ENCODE results near the gene FARS2.

FARS2 gene

DNA sequence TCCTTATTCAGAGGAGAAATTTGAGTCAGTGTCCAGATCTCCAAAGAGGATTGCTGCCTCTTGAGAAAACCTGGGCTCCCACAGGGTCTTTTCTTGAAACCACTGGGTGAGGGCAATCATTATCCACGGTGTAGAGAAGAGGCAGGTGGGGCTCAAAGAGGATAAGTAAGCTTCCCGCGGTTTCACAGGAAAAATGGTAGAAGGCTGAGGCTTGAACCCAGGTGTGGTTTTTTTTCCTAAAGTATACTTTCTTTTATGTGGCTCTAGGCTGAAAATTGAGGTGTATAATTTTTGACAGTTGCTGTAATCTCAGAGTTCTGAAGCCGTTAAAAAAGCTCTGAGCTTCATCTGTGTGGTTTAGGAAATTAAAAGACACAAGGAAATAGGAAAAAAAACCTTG is 164.5 kb downstream of the FARS2 start:
- DNase-seq (ENCODE audit: low read depth in 2 of 2): no peak

GRCh38 chr6:5427586-5427985 is 166.3 kb downstream of the FARS2 start:
- DNase-seq (ENCODE audit: low read depth in 2 of 2): no peak

DNA sequence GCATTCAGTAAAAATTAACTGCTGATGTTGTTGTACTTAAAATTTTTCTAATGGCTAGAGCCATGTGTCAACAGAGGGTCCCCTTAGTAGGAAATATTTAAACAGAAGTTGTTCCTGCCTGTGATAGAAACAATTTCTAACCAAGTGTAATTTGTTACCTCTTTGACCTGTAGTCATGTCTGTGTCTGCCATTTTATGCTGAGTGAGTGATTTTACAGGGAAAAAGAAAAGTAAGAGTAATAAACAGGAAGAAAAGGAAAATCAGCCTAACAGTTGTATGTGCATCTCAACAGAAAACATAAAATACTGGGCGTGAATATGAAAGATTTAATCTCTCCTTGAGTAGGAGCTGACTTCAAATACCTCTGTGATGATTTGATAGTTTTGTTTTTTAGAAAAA is 172.0 kb downstream of the FARS2 start:
- no peak for DNase-seq (ENCODE audit: low read depth in 2 of 2)

DNA sequence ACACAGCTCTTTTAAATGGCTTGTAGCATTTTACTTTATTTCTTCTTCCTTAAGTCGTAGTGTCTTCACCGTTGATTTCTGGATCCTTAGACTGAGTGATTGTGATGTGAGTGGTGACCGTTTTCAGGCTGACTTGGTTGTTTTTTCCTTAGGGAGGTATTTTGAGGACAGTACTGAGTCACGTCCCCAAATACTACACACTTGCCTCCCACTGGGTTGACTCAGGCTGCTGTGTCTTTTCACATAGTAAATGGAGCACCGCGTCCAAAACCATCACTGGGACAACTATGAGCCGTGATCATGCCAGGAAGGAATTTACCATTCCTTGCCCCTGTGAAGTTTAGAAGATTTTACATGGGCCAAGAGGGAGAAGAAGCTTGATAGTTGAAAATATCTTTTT is 174.1 kb downstream of the FARS2 start:
- DNase-seq (ENCODE audit: low read depth in 2 of 2): no peak

DNA sequence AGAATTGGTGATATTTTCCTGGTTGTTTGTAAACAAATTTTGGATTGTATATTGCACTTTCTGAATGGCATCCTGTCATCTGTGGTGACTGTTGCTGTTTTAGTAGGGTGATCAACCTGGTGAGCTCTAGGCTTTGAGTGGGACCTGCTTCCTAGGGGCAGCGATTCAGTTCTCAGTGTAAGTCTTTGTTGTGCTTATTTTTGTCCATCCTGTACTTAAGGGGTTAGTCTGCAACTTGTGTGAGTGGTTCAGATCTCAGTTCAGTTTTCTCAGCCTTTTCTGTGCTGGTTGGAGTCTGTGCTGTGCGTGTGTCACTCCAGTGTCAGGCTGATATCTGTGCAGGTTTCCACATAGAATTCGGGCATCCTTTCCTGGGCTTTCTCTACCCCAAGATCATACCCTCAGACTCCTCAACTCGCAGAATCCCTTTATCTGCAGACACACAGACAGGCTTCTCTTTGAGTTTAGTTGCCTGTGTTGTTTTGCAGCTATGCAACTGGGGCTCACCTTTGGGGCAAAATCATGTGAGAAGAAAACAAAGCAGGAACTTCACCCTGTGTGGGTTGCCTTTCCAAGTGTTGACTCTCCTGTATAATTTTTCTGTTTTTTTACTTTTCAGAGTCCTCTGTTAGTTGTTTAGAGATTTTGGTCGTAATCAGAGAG is 177.7 kb downstream of the FARS2 start:
- no peak for DNase-seq (ENCODE audit: low read depth in 2 of 2)

DNA sequence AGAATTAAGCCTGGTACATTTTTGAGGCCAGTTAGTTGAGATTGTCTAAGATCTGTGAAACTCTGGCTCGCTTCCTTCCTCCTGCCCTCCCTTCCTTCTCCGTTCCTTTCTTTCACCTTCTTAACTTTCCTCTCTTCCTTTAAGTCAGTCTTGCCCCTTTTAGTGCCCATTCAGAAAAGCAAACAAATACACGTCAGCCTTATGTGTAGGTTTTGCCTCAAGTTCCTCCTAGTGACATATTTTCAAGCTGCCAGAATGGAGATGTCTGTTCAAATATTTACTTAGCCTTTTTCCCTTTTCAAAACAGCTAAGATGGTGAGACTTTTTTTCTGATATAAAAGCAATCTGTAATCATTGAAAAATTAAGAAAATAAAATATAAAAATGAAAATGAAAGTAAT is 178.4 kb downstream of the FARS2 start:
- DNase-seq (ENCODE audit: low read depth in 2 of 2): no peak

DNA sequence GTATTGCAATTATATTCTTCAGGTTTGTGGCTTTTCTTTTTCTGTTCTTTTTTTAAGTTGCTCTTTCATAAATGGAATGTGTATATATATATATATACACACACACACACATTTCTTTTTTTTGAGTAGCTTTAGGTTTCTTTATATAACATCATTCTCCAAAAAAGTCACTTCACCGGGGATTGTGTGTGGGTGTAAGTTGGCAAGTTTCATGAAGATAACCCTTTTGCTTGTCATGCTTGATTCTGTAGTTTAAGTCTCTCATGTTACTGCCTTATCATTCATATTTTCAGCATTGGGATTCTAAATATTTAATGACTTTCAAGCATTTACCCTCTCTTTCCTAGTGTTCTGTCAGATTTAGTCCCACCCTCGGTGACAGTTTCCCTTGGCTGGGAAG is 181.0 kb downstream of the FARS2 start:
- no peak for DNase-seq (ENCODE audit: low read depth in 2 of 2)

- no peak for DNase-seq (ENCODE audit: low read depth in 2 of 2)
Observed at GRCh38 chr6:5442916-5443315, 181.6 kb downstream of the FARS2 start.

- no peak for DNase-seq (ENCODE audit: low read depth in 2 of 2)
Observed at GRCh38 chr6:5443491-5443890, 182.2 kb downstream of the FARS2 start.

GRCh38 chr6:5446362-5447075 is 185.2 kb downstream of the FARS2 start:
- no peak for DNase-seq (ENCODE audit: low read depth in 2 of 2)

DNA sequence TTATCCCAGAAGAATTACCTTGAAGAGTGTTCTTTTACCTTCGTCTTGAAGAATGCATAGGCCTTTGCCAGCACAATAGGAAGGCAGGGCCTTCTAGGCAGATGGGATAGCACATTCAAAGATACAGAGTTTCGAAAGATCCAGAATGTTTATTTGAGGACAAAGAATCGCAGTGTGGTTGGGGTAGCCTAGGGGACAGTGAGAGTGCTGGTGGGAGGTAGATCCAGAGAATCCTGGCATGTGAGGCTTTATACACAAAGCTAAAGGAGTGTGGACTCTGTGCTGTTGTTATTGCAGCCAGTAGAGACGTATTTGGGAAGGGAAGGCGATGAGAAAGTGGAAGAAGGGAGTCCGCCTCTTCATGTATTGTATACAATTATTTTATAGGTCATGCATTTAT is 186.6 kb downstream of the FARS2 start:
- no peak for DNase-seq (ENCODE audit: low read depth in 2 of 2)

GRCh38 chr6:5450073-5450472 is 188.8 kb downstream of the FARS2 start:
- no peak for DNase-seq (ENCODE audit: low read depth in 2 of 2)

GRCh38 chr6:5453546-5453945 is 192.2 kb downstream of the FARS2 start:
- no peak for DNase-seq (ENCODE audit: low read depth in 2 of 2)

DNA sequence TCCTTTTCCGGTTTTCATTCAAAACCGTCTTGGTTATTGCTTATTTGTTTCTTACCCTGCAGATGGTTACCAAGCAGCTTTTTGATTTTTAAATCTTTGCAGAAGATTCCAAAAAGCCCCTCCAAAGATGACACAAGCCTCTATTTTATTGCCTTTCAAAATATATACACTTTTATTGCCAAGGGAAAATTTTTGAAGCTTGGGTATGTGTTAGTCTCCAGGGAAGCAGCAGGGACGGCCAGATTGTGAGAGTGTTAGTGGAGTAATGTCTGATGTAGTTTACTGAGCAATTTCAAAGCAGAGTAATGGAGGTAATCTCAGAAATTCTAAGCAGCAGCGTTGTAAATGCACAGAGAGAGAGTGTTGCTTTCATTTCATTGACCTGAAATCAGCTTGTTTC is 193.8 kb downstream of the FARS2 start:
- DNase-seq (ENCODE audit: low read depth in 2 of 2): no peak

DNA sequence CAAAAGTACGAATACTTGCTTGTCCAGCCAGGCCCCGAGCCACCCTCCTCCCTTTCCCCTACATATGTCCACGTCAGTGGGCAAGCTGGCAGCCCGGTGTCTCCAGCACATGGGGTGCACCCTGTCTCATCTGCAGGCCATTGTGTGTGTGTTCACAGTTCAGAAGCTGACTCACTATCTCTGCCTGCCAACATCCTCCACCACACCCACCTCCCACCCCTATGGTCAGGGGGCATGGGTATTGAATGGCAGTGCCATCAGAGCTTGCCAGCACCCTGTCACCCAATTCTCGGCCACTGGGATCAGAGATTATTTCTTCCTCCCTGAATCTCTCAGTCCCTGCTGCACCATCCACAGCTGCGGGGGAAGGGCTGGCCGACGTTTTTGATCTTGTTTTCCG is 195.7 kb downstream of the FARS2 start:
- no peak for DNase-seq (ENCODE audit: low read depth in 2 of 2)

- DNase-seq (ENCODE audit: low read depth in 2 of 2): no peak
Observed at GRCh38 chr6:5457983-5458683, 196.8 kb downstream of the FARS2 start.

- DNase-seq (ENCODE audit: low read depth in 2 of 2): no peak
Observed at GRCh38 chr6:5459346-5459745, 198.0 kb downstream of the FARS2 start.

GRCh38 chr6:5461365-5461764 is 200.1 kb downstream of the FARS2 start:
- no peak for DNase-seq (ENCODE audit: low read depth in 2 of 2)

GRCh38 chr6:5462856-5463255 is 201.5 kb downstream of the FARS2 start:
- DNase-seq (ENCODE audit: low read depth in 2 of 2): no peak

GRCh38 chr6:5463690-5464089 is 202.4 kb downstream of the FARS2 start:
- DNase-seq (ENCODE audit: low read depth in 2 of 2): no peak

DNA sequence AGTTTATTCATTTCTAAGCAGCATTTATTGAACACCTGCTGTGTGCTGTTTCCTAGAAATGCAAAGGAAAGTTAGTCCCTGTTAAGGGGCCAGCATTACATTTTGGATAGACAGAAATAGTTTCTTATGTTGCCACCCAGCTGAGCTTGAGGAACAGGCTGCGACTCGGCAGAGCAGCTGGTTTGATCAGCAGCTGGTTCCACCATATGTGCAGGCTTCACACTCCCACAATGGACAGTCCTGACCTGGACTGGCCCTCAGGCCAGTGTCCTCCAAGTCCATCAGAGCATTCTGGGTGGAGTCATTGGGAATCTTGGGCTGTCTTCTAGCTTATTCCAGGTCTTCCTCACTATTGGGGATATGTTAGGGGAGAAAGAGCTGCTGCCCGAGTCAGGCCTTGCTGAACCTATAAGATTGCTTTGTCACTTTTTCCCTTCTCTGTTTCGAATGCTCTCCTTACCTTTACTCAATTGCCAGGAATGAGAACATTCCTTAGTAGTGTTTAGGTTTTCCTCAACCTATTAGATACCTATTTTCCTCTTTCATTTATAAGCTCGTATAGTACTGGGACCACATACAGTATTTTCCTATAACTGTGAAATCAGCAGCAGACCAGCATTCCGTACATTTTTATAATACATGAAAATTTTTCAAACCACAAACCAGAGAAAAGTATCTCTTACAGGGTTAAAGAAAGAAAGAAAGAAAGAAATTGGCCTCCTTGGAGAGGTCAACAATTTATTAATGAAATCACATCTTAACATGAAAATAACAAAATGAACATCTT is 203.0 kb downstream of the FARS2 start:
- DNase-seq (ENCODE audit: low read depth in 2 of 2): no peak
